Measurements from ENCODE around the gene RBBP8NL.

GRCh38 chr20:62368392-62368975 is 58.9 kb downstream of the RBBP8NL start:
- TF ChIP-seq CTCF (IDR thresholded peaks at IDR 0.05; ENCODE audit: extremely low read depth in 1 of 2, insufficient read depth in 1 of 2, low read depth in 1 of 2, low read length in 2 of 2) (no peak), EZH2 (IDR thresholded peaks at IDR 0.05; ENCODE audit: borderline replicate concordance, low read depth, low read length, severe bottlenecking) (no peak), POLR2A (IDR thresholded peaks at IDR 0.05; ENCODE audit: low read depth, low read length) (no peak), FOS (IDR thresholded peaks at IDR 0.05; ENCODE audit: borderline replicate concordance, insufficient read depth, low read length) (no peak)
